Measurements from ENCODE around the gene BPIFA3.

BPIFA3 gene

GRCh38 chr20:33224399-33224798 lies 7.2 kb downstream of the BPIFA3 start:
- DNase-seq (ENCODE audit: low read depth): no peak

- no peak for DNase-seq (ENCODE audit: low read depth)
Observed at GRCh38 chr20:33229843-33230242, 12.7 kb downstream of the BPIFA3 start.

GRCh38 chr20:33231237-33231636 lies 14.1 kb downstream of the BPIFA3 start:
- DNase-seq (ENCODE audit: low read depth): no peak

- DNase-seq (ENCODE audit: low read depth): no peak
Observed at GRCh38 chr20:33232486-33233072, 15.4 kb downstream of the BPIFA3 start.

GRCh38 chr20:33233129-33233774 lies 16.1 kb downstream of the BPIFA3 start:
- DNase-seq (ENCODE audit: low read depth): no peak

- no peak for DNase-seq (ENCODE audit: low read depth)
Observed at GRCh38 chr20:33234050-33234449, 16.9 kb downstream of the BPIFA3 start.

- DNase-seq (ENCODE audit: low read depth): no peak
Observed at GRCh38 chr20:33235696-33236095, 18.5 kb downstream of the BPIFA3 start, which contains the start of gene BPIFA1. TSS of gene BPIFA1 (plus strand) at chr20:33235996. CDS start at chr20:33237712, 1,716 bp downstream.

- no peak for DNase-seq (ENCODE audit: low read depth)
Observed at GRCh38 chr20:33236351-33236750, 19.2 kb downstream of the BPIFA3 start.

- no peak for DNase-seq (ENCODE audit: low read depth)
Observed at GRCh38 chr20:33237989-33238388, 20.8 kb downstream of the BPIFA3 start.

GRCh38 chr20:33239418-33239817 lies 22.3 kb downstream of the BPIFA3 start:
- DNase-seq (ENCODE audit: low read depth): no peak

GRCh38 chr20:33239979-33240736 lies 23.0 kb downstream of the BPIFA3 start:
- no peak for DNase-seq (ENCODE audit: low read depth)

- DNase-seq (ENCODE audit: low read depth): no peak
Observed at GRCh38 chr20:33240923-33241322, 23.8 kb downstream of the BPIFA3 start.

GRCh38 chr20:33242319-33243100 lies 25.4 kb downstream of the BPIFA3 start:
- DNase-seq (ENCODE audit: low read depth): no peak

GRCh38 chr20:33246077-33246476 lies 28.9 kb downstream of the BPIFA3 start:
- no peak for DNase-seq (ENCODE audit: low read depth)

GRCh38 chr20:33249456-33249855 lies 32.3 kb downstream of the BPIFA3 start:
- DNase-seq (ENCODE audit: low read depth): no peak

- no peak for DNase-seq (ENCODE audit: low read depth)
Observed at GRCh38 chr20:33250666-33251065, 33.5 kb downstream of the BPIFA3 start.

GRCh38 chr20:33251496-33251895 lies 34.3 kb downstream of the BPIFA3 start:
- no peak for DNase-seq (ENCODE audit: low read depth)

GRCh38 chr20:33252460-33252859 lies 35.3 kb downstream of the BPIFA3 start:
- no peak for DNase-seq (ENCODE audit: low read depth)

GRCh38 chr20:33255005-33255404 lies 37.9 kb downstream of the BPIFA3 start:
- no peak for DNase-seq (ENCODE audit: low read depth)

- DNase-seq (ENCODE audit: low read depth): no peak
Observed at GRCh38 chr20:33257237-33257636, 40.1 kb downstream of the BPIFA3 start.

GRCh38 chr20:33259371-33259770 lies 42.2 kb downstream of the BPIFA3 start:
- no peak for DNase-seq (ENCODE audit: low read depth)

GRCh38 chr20:33261465-33261864 lies 44.3 kb downstream of the BPIFA3 start:
- DNase-seq (ENCODE audit: low read depth): no peak

All from activated gamma-delta T cell treated with anti-CD3 and anti-CD28 coated beads, Interleukin-2, amount 50 U/mL, for 16 hours (primary cell).